Duodenal mucosa (tissue), 2 donors: Measurements from ENCODE around the gene GJA10.

Experiments used
- H3K27ac ChIP-seq: one replicate; pipeline ENCODE4 v1.7.0; 2013; ENCODE audit warnings: low read depth, low read length
- H3K27me3 ChIP-seq, 2 donors: one replicate each; pipeline ENCODE4 v1.7.0; 2013; ENCODE audit warnings: low read length in 2 of 2, control low read depth in 1 of 2; ENCODE audit not compliant: insufficient read depth in 2 of 2, control insufficient read depth in 1 of 2
- H3K36me3 ChIP-seq, 2 donors: one replicate each; pipeline ENCODE4 v1.7.0; 2013; ENCODE audit warnings: low read length in 2 of 2, control low read depth in 1 of 2; ENCODE audit not compliant: insufficient read depth in 2 of 2, control insufficient read depth in 1 of 2
- H3K4me1 ChIP-seq, 2 donors: one replicate each; pipeline ENCODE4 v1.7.0; 2013; ENCODE audit warnings: low read length in 2 of 2, control low read depth in 1 of 2; ENCODE audit not compliant: insufficient read depth in 2 of 2, control insufficient read depth in 1 of 2
- H3K4me3 ChIP-seq, 2 donors: one replicate each; pipeline ENCODE4 v1.7.0; 2013; ENCODE audit warnings: low read length in 2 of 2, low read depth in 1 of 2
- H3K9ac ChIP-seq, 2 donors: one replicate each; pipeline ENCODE4 v1.7.0; 2013; ENCODE audit warnings: low read length in 2 of 2, low read depth in 1 of 2
- H3K9me3 ChIP-seq, 2 donors: one replicate each; pipeline ENCODE4 v1.7.0; 2013; ENCODE audit warnings: low read length in 2 of 2, control low read depth in 1 of 2; ENCODE audit not compliant: control insufficient read depth in 1 of 2

The GJA10 gene

GRCh38 chr6:89930789-89931188, 36.5 kb downstream of the GJA10 start:
- Histone ChIP-seq H3K4me3 (no peak overlapping the region), H3K9me3 (no peaks in the 10 kb centered on the region), H3K4me1 (no peaks in the 10 kb centered on the region), H3K27ac (no peak overlapping the region), H3K27me3 (no peaks in the 10 kb centered on the region), H3K36me3 (no peaks in the 10 kb centered on the region), H3K9ac (no peak overlapping the region)

GRCh38 chr6:89932245-89932802, 38.1 kb downstream of the GJA10 start:
- no peaks in the 10 kb centered on the region for H3K4me1 ChIP-seq
- no peak overlapping the region for H3K27ac ChIP-seq
- H3K9me3 ChIP-seq: no peaks in the 10 kb centered on the region
- H3K9ac ChIP-seq: no peak overlapping the region
- H3K27me3 ChIP-seq: no peaks in the 10 kb centered on the region
- H3K36me3 ChIP-seq: no peaks in the 10 kb centered on the region
- H3K4me3 ChIP-seq: no peak overlapping the region

GRCh38 chr6:89934685-89935366, 40.6 kb downstream of the GJA10 start:
- no peaks in the 10 kb centered on the region for H3K36me3 ChIP-seq
- H3K4me1 ChIP-seq: no peaks in the 10 kb centered on the region
- H3K27ac ChIP-seq: no peak overlapping the region
- H3K9ac ChIP-seq: no peak overlapping the region
- no peaks in the 10 kb centered on the region for H3K9me3 ChIP-seq
- H3K27me3 ChIP-seq: no peaks in the 10 kb centered on the region
- no peak overlapping the region for H3K4me3 ChIP-seq

GRCh38 chr6:89936177-89936576, 41.9 kb downstream of the GJA10 start:
- H3K4me1 ChIP-seq: no peaks in the 10 kb centered on the region
- H3K36me3 ChIP-seq: no peaks in the 10 kb centered on the region

GRCh38 chr6:89938014-89938413, 43.7 kb downstream of the GJA10 start:
- H3K27ac ChIP-seq: no peak overlapping the region
- H3K36me3 ChIP-seq: no peaks in the 10 kb centered on the region
- H3K4me3 ChIP-seq: no peak overlapping the region
- H3K9ac ChIP-seq: no peak overlapping the region
- H3K4me1 ChIP-seq: no peaks in the 10 kb centered on the region
- H3K9me3 ChIP-seq: no peaks in the 10 kb centered on the region
- H3K27me3 ChIP-seq: no peaks in the 10 kb centered on the region

More at GRCh38 chr6:89936177-89936576, 41.9 kb downstream of the GJA10 start:
- no peak overlapping the region for H3K4me3 ChIP-seq
- no peaks in the 10 kb centered on the region for H3K27me3 ChIP-seq
- H3K27ac ChIP-seq: no peak overlapping the region
- H3K9ac ChIP-seq: no peak overlapping the region
- H3K9me3 ChIP-seq: no peaks in the 10 kb centered on the region

- Histone ChIP-seq H3K4me3 (no peak overlapping the region), H3K9ac (no peak overlapping the region), H3K36me3 (no peaks in the 10 kb centered on the region), H3K27ac (no peak overlapping the region), H3K9me3 (no peaks in the 10 kb centered on the region), H3K27me3 (no peaks in the 10 kb centered on the region), H3K4me1 (no peaks in the 10 kb centered on the region)
These were observed 44.9 kb downstream of the GJA10 start for GRCh38 chr6:89939144-89939543.

- no peaks in the 10 kb centered on the region for H3K9me3 ChIP-seq
- no peak overlapping the region for H3K9ac ChIP-seq
- H3K27me3 ChIP-seq: no peaks in the 10 kb centered on the region
- H3K27ac ChIP-seq: no peak overlapping the region
- H3K4me3 ChIP-seq: no peak overlapping the region
- H3K36me3 ChIP-seq: no peaks in the 10 kb centered on the region
- H3K4me1 ChIP-seq: no peaks in the 10 kb centered on the region
These were observed 46.2 kb downstream of the GJA10 start for GRCh38 chr6:89940225-89941027.

- H3K27ac ChIP-seq: no peak overlapping the region
- H3K4me3 ChIP-seq: no peak overlapping the region
- no peaks in the 10 kb centered on the region for H3K36me3 ChIP-seq
- no peaks in the 10 kb centered on the region for H3K27me3 ChIP-seq
- no peaks in the 10 kb centered on the region for H3K4me1 ChIP-seq
- H3K9ac ChIP-seq: no peak overlapping the region
- no peaks in the 10 kb centered on the region for H3K9me3 ChIP-seq
These were observed 46.9 kb downstream of the GJA10 start for GRCh38 chr6:89941031-89941762.

GRCh38 chr6:89941763-89942497, 47.7 kb downstream of the GJA10 start:
- no peaks in the 10 kb centered on the region for H3K4me1 ChIP-seq
- H3K9ac ChIP-seq: no peak overlapping the region
- no peak overlapping the region for H3K27ac ChIP-seq
- no peaks in the 10 kb centered on the region for H3K9me3 ChIP-seq
- H3K36me3 ChIP-seq: no peaks in the 10 kb centered on the region
- H3K4me3 ChIP-seq: no peak overlapping the region
- no peaks in the 10 kb centered on the region for H3K27me3 ChIP-seq
